ENCODE data around the gene PINLYP.
A peak's percentile ranks its signal among the peaks of the same experiment; 100 is the strongest.

PINLYP gene

DNA sequence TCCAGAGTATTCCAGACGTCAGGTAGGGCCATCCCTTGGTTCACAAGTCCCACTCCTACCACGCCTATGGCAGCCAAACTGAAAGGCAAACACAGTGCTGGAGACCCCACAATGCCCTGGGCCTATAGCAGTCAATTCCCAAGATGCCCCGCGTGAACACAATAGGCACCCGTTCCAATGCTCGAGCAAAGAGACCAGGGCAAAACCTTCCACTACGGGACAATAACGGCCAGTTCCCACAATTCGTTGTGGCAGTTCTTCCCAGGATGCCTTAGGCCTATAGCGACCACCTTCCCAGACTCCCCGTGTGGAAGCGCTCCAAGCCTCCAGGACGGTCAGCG is 43.3 kb downstream of the PINLYP start:
- FAIRE-seq (no peak), DNase-seq (ENCODE audit: insufficient read length, low spot score) (no peak)
- TF ChIP-seq CTCF (IDR thresholded peaks at IDR 0.05; ENCODE audit: insufficient read depth, missing control alignments), result no peak

DNA sequence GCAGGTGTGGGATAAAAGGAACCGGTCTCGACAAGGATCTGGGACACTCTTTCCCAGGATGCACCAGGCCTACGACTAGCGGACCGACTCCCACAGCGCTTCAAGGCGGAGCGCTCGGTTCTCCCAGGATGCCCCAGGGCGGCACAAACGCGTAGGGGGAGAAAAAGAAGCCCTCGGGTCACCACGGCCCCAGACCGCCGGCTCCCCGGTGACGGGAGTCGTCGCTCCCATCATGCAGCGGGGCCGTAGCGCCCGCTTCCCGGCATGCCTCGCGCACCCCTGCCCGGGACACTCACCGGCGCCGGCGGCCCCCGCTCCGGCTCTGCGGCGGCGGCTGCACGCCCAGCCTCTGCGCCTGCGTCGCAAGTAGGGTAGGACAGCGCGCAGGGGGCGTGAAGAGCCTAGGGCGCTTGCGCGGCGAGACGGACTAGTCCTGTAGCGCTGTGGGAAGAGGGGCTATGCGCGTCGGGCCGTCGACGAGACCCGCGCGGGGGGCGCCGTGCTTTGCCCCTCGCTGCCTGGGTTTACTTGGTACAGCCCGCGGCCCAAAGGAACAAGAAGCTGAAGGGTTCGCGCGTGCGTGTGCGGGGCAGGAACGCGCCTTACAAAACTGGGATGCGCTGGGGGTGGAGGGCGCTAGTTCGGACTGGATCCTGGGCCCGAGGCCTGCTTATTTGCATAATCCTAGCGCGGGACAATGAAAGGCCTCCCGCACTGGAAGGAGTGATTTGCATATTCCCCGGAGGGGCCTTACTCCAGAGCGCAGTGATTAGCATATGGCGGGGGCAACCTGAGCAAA is 43.9 kb downstream of the PINLYP start, which contains the start of gene ZNF428:
ZNF428 (minus strand) TSS at position 368 of the 799 bp plus-strand sequence. CDS start 5,325 bp downstream, outside the sequence.
- no peak for FAIRE-seq
- peak; percentile 86 for DNase-seq (ENCODE audit: insufficient read length, low spot score)
- TF ChIP-seq CTCF (IDR thresholded peaks at IDR 0.05; ENCODE audit: insufficient read depth, missing control alignments), result no peak

- no peak for TF ChIP-seq CTCF (IDR thresholded peaks at IDR 0.05; ENCODE audit: insufficient read depth, missing control alignments)
- DNase-seq (ENCODE audit: insufficient read length, low spot score) (no peak), FAIRE-seq (no peak)
Measured at GRCh38 chr19:43620061-43621001, 44.7 kb downstream of the PINLYP start.

GRCh38 chr19:43622070-43622469 is 46.5 kb downstream of the PINLYP start:
- DNase-seq (ENCODE audit: insufficient read length, low spot score) (no peak), FAIRE-seq (no peak)
- TF ChIP-seq CTCF (IDR thresholded peaks at IDR 0.05; ENCODE audit: insufficient read depth, missing control alignments), result no peak

- no peak for TF ChIP-seq CTCF (IDR thresholded peaks at IDR 0.05; ENCODE audit: insufficient read depth, missing control alignments)
- DNase-seq (ENCODE audit: insufficient read length, low spot score) (no peak), FAIRE-seq (no peak)
Measured at GRCh38 chr19:43622956-43623355, 47.4 kb downstream of the PINLYP start.

DNA sequence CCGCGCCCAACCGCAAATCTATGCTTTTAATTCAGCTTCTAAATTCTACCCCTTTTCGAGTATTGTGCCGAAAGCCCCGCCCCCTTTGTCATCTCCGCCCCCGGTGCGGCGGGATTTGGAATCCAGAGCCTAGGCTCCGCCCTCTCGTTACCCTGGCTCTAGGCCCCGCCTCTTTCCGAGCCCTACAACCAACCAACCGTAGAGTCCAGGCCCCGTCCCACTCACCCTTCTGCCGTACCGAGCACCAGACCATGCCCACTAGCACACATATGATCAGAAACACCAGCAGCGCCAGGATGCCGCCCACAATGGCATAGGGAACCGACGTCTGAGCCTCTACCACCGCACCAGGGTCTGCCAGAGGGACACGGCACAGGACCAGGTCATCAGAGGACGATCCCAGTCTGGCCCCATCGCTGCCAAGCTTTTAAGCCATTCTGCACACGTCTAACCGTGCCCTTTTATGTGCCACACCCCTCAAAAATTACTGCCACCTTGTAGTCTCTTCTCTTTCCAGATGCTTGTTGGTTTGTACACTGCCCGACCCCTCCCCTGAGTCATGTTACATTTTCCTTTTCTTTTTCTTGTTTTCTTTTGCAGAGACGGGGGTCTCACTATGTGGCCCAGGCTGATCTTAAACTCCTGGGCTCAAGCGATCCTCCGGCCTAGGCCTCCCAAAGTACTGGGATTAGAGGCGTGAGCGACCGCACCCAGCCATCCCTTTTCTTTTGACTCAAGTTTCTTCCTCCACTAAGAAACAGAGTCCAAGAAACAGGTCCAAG is 48.5 kb downstream of the PINLYP start:
- no peak for FAIRE-seq
- DNase-seq (ENCODE audit: insufficient read length, low spot score), result no peak

More for the DNA sequence above, 48.5 kb downstream of the PINLYP start:
- TF ChIP-seq CTCF (IDR thresholded peaks at IDR 0.05; ENCODE audit: insufficient read depth, missing control alignments), result no peak
